AG09309 (cell line): ENCODE measurements around the gene SAMD11.

ENCODE experiments used
- DNase-seq: peaks from one replicate; pipeline ENCODE4 v3.0.0-alpha.2; 2010; ENCODE audit warnings: low read depth
- H3K4me3 ChIP-seq: 2 replicates; pipeline ENCODE4 v1.5.1; 2011; ENCODE audit warnings: mild to moderate bottlenecking, low read depth, low read length, moderate library complexity; ENCODE audit not compliant: control insufficient read depth
- CTCF ChIP-seq: IDR thresholded peaks from 2 replicates; pipeline ENCODE4 v1.5.1; 2011; ENCODE audit warnings: mild to moderate bottlenecking, low read depth, low read length, inconsistent platforms; ENCODE audit not compliant: insufficient read depth, control insufficient read depth; ENCODE audit errors: missing control alignments

The SAMD11 gene

GRCh38 chr1:912740-913301 lies 10.9 kb upstream of the SAMD11 start:
- no peak overlapping the region for H3K4me3 ChIP-seq
- DNase-seq, result no peak
- TF ChIP-seq CTCF, result peak; percentile 13

GRCh38 chr1:913491-914130 lies 10.1 kb upstream of the SAMD11 start:
- no peak overlapping the region for H3K4me3 ChIP-seq
- TF ChIP-seq CTCF, result no peak
- DNase-seq, result no peak

GRCh38 chr1:914131-914890 lies 9.4 kb upstream of the SAMD11 start:
- TF ChIP-seq CTCF, result no peak
- no peak overlapping the region for H3K4me3 ChIP-seq
- DNase-seq, result no peak

GRCh38 chr1:914891-915280 lies 8.8 kb upstream of the SAMD11 start:
- no peak overlapping the region for H3K4me3 ChIP-seq
- no peak for DNase-seq
- TF ChIP-seq CTCF, result no peak

GRCh38 chr1:915295-916172 lies 8.2 kb upstream of the SAMD11 start:
- no peak for TF ChIP-seq CTCF
- H3K4me3 ChIP-seq, result no peak overlapping the region
- no peak for DNase-seq
